GM19372 (cell line): ENCODE results near the gene RNU6-1.

Experiments used
- ATAC-seq: cut with Tn5 transposase; IDR thresholded peaks from one replicate; pipeline ENCODE4 v1.9.1; 2021; ENCODE audit warnings: mild to moderate bottlenecking, low read depth, moderate library complexity; ENCODE audit not compliant: unreplicated experiment

Gene RNU6-1

GRCh38 chr15:67839929-67840748 lies at the start of gene RNU6-1:
TSS of gene RNU6-1 (minus strand) at chr15:67840045.
- ATAC-seq: peak; percentile 72

GRCh38 chr15:67887776-67888175 lies 47.9 kb upstream of the RNU6-1 start:
- ATAC-seq: no peak

GRCh38 chr15:67885861-67886260 lies 46.0 kb upstream of the RNU6-1 start:
- no peak for ATAC-seq

- ATAC-seq: no peak
These were observed 45.3 kb upstream of the RNU6-1 start for GRCh38 chr15:67885175-67885523.

- ATAC-seq: no peak
These were observed 44.8 kb upstream of the RNU6-1 start for GRCh38 chr15:67884514-67885174.

GRCh38 chr15:67884009-67884408 lies 44.2 kb upstream of the RNU6-1 start:
- ATAC-seq: no peak

GRCh38 chr15:67883234-67883773 lies 43.5 kb upstream of the RNU6-1 start:
- no peak for ATAC-seq

- ATAC-seq: no peak
These were observed 42.8 kb upstream of the RNU6-1 start for GRCh38 chr15:67882487-67883233.

GRCh38 chr15:67880651-67881182 lies 40.9 kb upstream of the RNU6-1 start:
- ATAC-seq: no peak

- no peak for ATAC-seq
These were observed 39.7 kb upstream of the RNU6-1 start for GRCh38 chr15:67879440-67880129.

- no peak for ATAC-seq
These were observed 38.9 kb upstream of the RNU6-1 start for GRCh38 chr15:67878712-67879206.

GRCh38 chr15:67873777-67874176 lies 33.9 kb upstream of the RNU6-1 start:
- no peak for ATAC-seq

GRCh38 chr15:67870868-67871408 lies 31.1 kb upstream of the RNU6-1 start:
- ATAC-seq: no peak

- no peak for ATAC-seq
These were observed 29.9 kb upstream of the RNU6-1 start for GRCh38 chr15:67869701-67870100.

- no peak for ATAC-seq
These were observed 25.9 kb upstream of the RNU6-1 start for GRCh38 chr15:67865766-67866165.

- no peak for ATAC-seq
These were observed 25.5 kb upstream of the RNU6-1 start for GRCh38 chr15:67865331-67865730.

- peak; percentile 76 for ATAC-seq
These were observed 23.7 kb upstream of the RNU6-1 start for GRCh38 chr15:67863442-67863987.

GRCh38 chr15:67862750-67863441 lies 23.1 kb upstream of the RNU6-1 start:
- ATAC-seq: peak; percentile 29

GRCh38 chr15:67861983-67862382 lies 22.1 kb upstream of the RNU6-1 start:
- no peak for ATAC-seq
